GM12878 (cell line): ENCODE data around the gene FABP7. TPM values are rescaled to one million over a fixed set of nuclear protein-coding genes. Genes with fewer than 3 reads are reported as not detected.

Experiments
- ATAC-seq: fragments of 200-7000 bp; cut with Tn5 transposase; 3 replicates; pipeline ENCODE4 v1.9.1; 2020; ENCODE audit warnings: mild to moderate bottlenecking, moderate library complexity
- BruUV-seq: library from RNA; stranded (reverse); fragments of 400-500 nt; replicated peaks from 2 replicates; lab custom pipeline; 2021; lab: Mats Ljungman, UMichigan
- CTCF ChIA-PET: fragments of 300-600 bp; sonication (Branson Sonifier 250); formaldehyde crosslinking; extraction: SDS; loops from one replicate; lab custom pipeline; 2021; ENCODE audit warnings: inconsistent platforms; lab: Yijun Ruan, JAX
- POLR2A ChIA-PET: fragments of 350-600 bp; formaldehyde crosslinking; extraction: SDS; loops from one replicate; lab custom pipeline; 2021; ENCODE audit warnings: inconsistent platforms; lab: Charles Lee
- RAD21 ChIA-PET: fragments of 300-600 bp; sonication (Branson Sonifier 250); formaldehyde crosslinking; loops from one replicate; lab custom pipeline; 2023; ENCODE audit warnings: antibody characterized with exemption; ENCODE audit not compliant: unreplicated experiment; lab: Charles Lee
- SMC1A ChIA-PET: fragments of 300-600 bp; sonication (Branson Sonifier 250); formaldehyde crosslinking; loops from one replicate; lab custom pipeline; 2023; ENCODE audit not compliant: unreplicated experiment, uncharacterized antibody; lab: Charles Lee
- DNase-seq: peaks from one replicate; pipeline ENCODE4 v3.0.0-alpha.2; 2011; ENCODE audit warnings: low read depth, low spot score
- FAIRE-seq: peaks from 3 replicates; lab custom pipeline; 2011; peaks lifted over from hg19 to GRCh38; lab: Jason Lieb, UNC
- H2AFZ ChIP-seq: 2 replicates; pipeline ENCODE4 v1.6.0; 2011; ENCODE audit warnings: low read depth, low read length, control low read depth; ENCODE audit not compliant: control insufficient read depth
- H3K27ac ChIP-seq: 2 replicates; pipeline ENCODE4 v1.5.1; 2011; ENCODE audit warnings: control low read depth; ENCODE audit not compliant: control insufficient read depth, insufficient read depth
- H3K27me3 ChIP-seq, 2 experiments: replicated peaks in 1 of 2; 2 replicates each; pipeline versions ENCODE4 v1.6.0 to v1.6.1; 2011; ENCODE audit warnings: low read length in 1 of 2; ENCODE audit not compliant: control insufficient read depth in 2 of 2, insufficient read depth in 2 of 2
- H3K36me3 ChIP-seq, 2 experiments: 2 replicates each; pipeline ENCODE4 v1.5.1; 2011; ENCODE audit warnings: low read length in 1 of 2; ENCODE audit not compliant: control insufficient read depth in 2 of 2, insufficient read depth in 2 of 2
- H3K4me1 ChIP-seq: 2 replicates; pipeline ENCODE4 v1.6.1; 2011; ENCODE audit warnings: mild to moderate bottlenecking, low read length, moderate library complexity, mixed read lengths; ENCODE audit not compliant: control insufficient read depth, insufficient read depth
- H3K4me2 ChIP-seq: 2 replicates; pipeline ENCODE4 v1.6.0; 2011; ENCODE audit warnings: control low read depth; ENCODE audit not compliant: control insufficient read depth, insufficient read depth
- H3K4me3 ChIP-seq: fragments of 200-600 bp; sonication (generic); 2 replicates; pipeline ENCODE4 v1.5.1; 2016
- H3K79me2 ChIP-seq: 2 replicates; pipeline ENCODE4 v1.6.0; 2011; ENCODE audit warnings: low read length; ENCODE audit not compliant: control insufficient read depth, insufficient read depth
- H3K9ac ChIP-seq: 2 replicates; pipeline ENCODE4 v1.8.0; 2011; ENCODE audit warnings: low read length, control low read depth, mixed read lengths; ENCODE audit not compliant: control insufficient read depth, insufficient read depth
- H3K9me3 ChIP-seq: replicated peaks from 3 replicates; pipeline ENCODE4 v1.5.1; 2011; ENCODE audit warnings: mild to moderate bottlenecking, low read length; ENCODE audit not compliant: control insufficient read depth, insufficient read depth
- H4K20me1 ChIP-seq: 2 replicates; pipeline ENCODE4 v1.6.0; 2011; ENCODE audit not compliant: control insufficient read depth, insufficient read depth
- CBFB ChIP-seq: IDR thresholded peaks from 2 replicates; pipeline ENCODE4 v1.6.1; 2016; ENCODE audit warnings: antibody characterized with exemption, low read depth
- CBX5 ChIP-seq: sonication (generic); IDR thresholded peaks from 2 replicates; pipeline ENCODE4 v1.6.1; 2016; ENCODE audit warnings: low read depth, moderate library complexity, mild to moderate bottlenecking, inconsistent platforms
- CUX1 ChIP-seq: IDR thresholded peaks from 2 replicates; pipeline ENCODE4 v1.6.1; 2012; ENCODE audit warnings: improper control_type of control experiment, low read depth, low read length; ENCODE audit not compliant: insufficient replicate concordance
- HDAC2 ChIP-seq: fragments of 200-600 bp; sonication (generic); IDR thresholded peaks from 2 replicates; pipeline ENCODE4 v1.6.1; 2017
- IKZF1 ChIP-seq: fragments of 450-650 bp; conservative IDR thresholded peaks from 2 replicates; pipeline ENCODE4 v1.6.1; 2017; ENCODE audit warnings: antibody characterized with exemption, mild to moderate bottlenecking
- IRF3 ChIP-seq: fragments of 450-650 bp; IDR thresholded peaks from 2 replicates; pipeline ENCODE4 v1.6.1; 2014; ENCODE audit warnings: mild to moderate bottlenecking
- JUNB ChIP-seq: IDR thresholded peaks from 2 replicates; pipeline ENCODE4 v1.6.1; 2016; ENCODE audit warnings: antibody characterized with exemption, mild to moderate bottlenecking
- POLR2AphosphoS5 ChIP-seq: IDR thresholded peaks from 2 replicates; pipeline ENCODE4 v1.6.1; 2011; ENCODE audit warnings: mild to moderate bottlenecking, low read length, inconsistent platforms
- PRDM15 ChIP-seq: fragments of 450-650 bp; formaldehyde crosslinking; IDR thresholded peaks from 2 replicates; pipeline ENCODE4 v1.4.0; 2020; ENCODE audit warnings: mild to moderate bottlenecking, moderate library complexity
- SMAD5 ChIP-seq: IDR thresholded peaks from 2 replicates; pipeline ENCODE4 v1.6.1; 2016; ENCODE audit warnings: antibody characterized with exemption, low read depth
- SREBF2 ChIP-seq: IDR thresholded peaks from 2 replicates; pipeline ENCODE4 v1.6.1; 2012; ENCODE audit warnings: mild to moderate bottlenecking, low read length
- ZNF274 ChIP-seq: IDR thresholded peaks from one replicate; pipeline ENCODE4 v1.8.0; 2011; ENCODE audit not compliant: insufficient read length, insufficient read depth
- WGBS: methylation state at CpG from one replicate; pipeline ENCODE4 v1.1.6; 2016; ENCODE audit warnings: low lambda C conversion rate; ENCODE audit not compliant: insufficient replicate concordance, insufficient coverage; ENCODE audit errors: missing lambda C conversion rate; 5-methylcytosine and 5-hydroxymethylcytosine counted together
- in situ Hi-C: fragments of 300-500 bp; cut with MboI; formaldehyde crosslinking; loops from 9 replicates; pipeline ENCODE4 v1.14.3; 2018; ENCODE audit warnings: mixed read lengths
- intact Hi-C: fragments of 100-400 bp; cut with micrococcal nuclease; formaldehyde crosslinking; loops from one replicate; pipeline ENCODE4 v1.14.2; 2022; ENCODE audit not compliant: unreplicated experiment
- polyA plus RNA-seq, 11 experiments: library from polyadenylated mRNA; depleted of rRNA in 4 of 11; unstranded in 6 of 11; stranded (reverse) in 5 of 11; fragments of >200 nt; fragmentation: Nextera tagmentation in 4 of 11; fragmentation: Illumina TruSeq in 1 of 11; extraction: Ambion mirVana in 4 of 11; extraction: Trizol in 1 of 11; gene quantifications; 1 replicate in 1 of 11; 2 replicates in 10 of 11; pipeline versions ENCODE4 v1.2.1 to v1.2.3, GENCODE V29; 2011 to 2016; ENCODE audit warnings: inconsistent platforms in 2 of 11, missing spikeins in 2 of 11, low read depth in 1 of 11
- total RNA-seq, 4 experiments: library from RNA; depleted of rRNA in 3 of 4; stranded (reverse); fragments of >200 nt in 3 of 4; fragmentation: Illumina TruSeq in 1 of 4; extraction: Trizol in 1 of 4; gene quantifications; 2 replicates each; pipeline versions ENCODE4 v1.2.1 to v1.2.3, GENCODE V29; 2013 to 2021

Gene FABP7
- total and polyA plus RNA-seq, 10 of the 15 experiments (the other 5 are each of a cell fraction or from before 2014, with no cell fraction given) = not detected

GRCh38 chr6:122766256-122766655, 13.3 kb upstream of the FABP7 start (continued):
- TF ChIP-seq PRDM15 (CRISPR knock-in tag) = no peak
- TF ChIP-seq CBX5 = no peak
- no peak for TF ChIP-seq SMAD5

- H3K9me3 ChIP-seq = no peaks in the 10 kb centered on the region
- no peak for TF ChIP-seq CUX1
- no peak for TF ChIP-seq POLR2AphosphoS5
- no peak for TF ChIP-seq JUNB
- no peak for TF ChIP-seq SREBF2
- no peak for TF ChIP-seq CBFB
- no peak for TF ChIP-seq IKZF1
- no peak for TF ChIP-seq IRF3
- no peak for TF ChIP-seq HDAC2
- TF ChIP-seq ZNF274 = no peak
- ATAC-seq (no peak), DNase-seq (no peak), FAIRE-seq (no peak)
- H3K4me3 ChIP-seq = no peak overlapping the region
- no peaks in the 10 kb centered on the region for H3K36me3 ChIP-seq
- ChIA-PET POLR2A (no interaction called here), CTCF (interaction anchor here (0.7 to 2.0 kb wide), 5 partner anchors 20 to 68 kb away, joined by 3 to 8 read pairs (median 3); no protein-coding TSS in a partner anchor), SMC1A (interaction anchor here (0.8 to 1.2 kb wide), 6 partner anchors 15 to 68 kb away, joined by 3 to 7 read pairs (median 3); no protein-coding TSS in a partner anchor), RAD21 (interaction anchor here (1.1 to 1.2 kb wide), 2 partner anchors 40 to 68 kb away, joined by 4 to 5 read pairs; no protein-coding TSS in a partner anchor)
- in situ Hi-C loops (no loop called here), intact Hi-C loops (no loop called here)
- H3K4me2 ChIP-seq = no peak overlapping the region
- no TSS peak for BruUV-seq
- no peaks in the 10 kb centered on the region for H3K4me1 ChIP-seq
- H3K79me2 ChIP-seq = no peaks in the 10 kb centered on the region
- H4K20me1 ChIP-seq = no peaks in the 10 kb centered on the region
- H2AFZ ChIP-seq = no peak overlapping the region
- 40% methylated on average over 1 of the region's 1 CpG for WGBS
- no peak overlapping the region for H3K9ac ChIP-seq
- H3K27me3 ChIP-seq = no peaks in the 10 kb centered on the region
- H3K27ac ChIP-seq = no peak overlapping the region
These were observed 8.5 kb upstream of the FABP7 start for GRCh38 chr6:122770835-122771601.
